ENCODE measurements around the gene ADGRG1.

ADGRG1 gene

GRCh38 chr16:57684626-57685358 lies 56.4 kb downstream of the ADGRG1 start:
- in situ Hi-C loops (cut with MboI; ENCODE audit: low pct_unique_long_range_greater_than_20kb, low sequenced_read_pairs, unreplicated experiment) = no loop called here
- DNase-seq (ENCODE audit: low spot score) = no peak

GRCh38 chr16:57685633-57686032 lies 57.2 kb downstream of the ADGRG1 start:
- in situ Hi-C loops (cut with MboI; ENCODE audit: low pct_unique_long_range_greater_than_20kb, low sequenced_read_pairs, unreplicated experiment) = no loop called here
- TF ChIP-seq CTCF (IDR thresholded peaks at IDR 0.05; ENCODE audit: extremely low read depth, insufficient read depth, missing control alignments) = no peak
- DNase-seq (ENCODE audit: low spot score) = no peak

More at GRCh38 chr16:57684626-57685358, 56.4 kb downstream of the ADGRG1 start:
- TF ChIP-seq CTCF (IDR thresholded peaks at IDR 0.05; ENCODE audit: extremely low read depth, insufficient read depth, missing control alignments) = no peak

- no peak for DNase-seq (ENCODE audit: low spot score)
- TF ChIP-seq CTCF (IDR thresholded peaks at IDR 0.05; ENCODE audit: extremely low read depth, insufficient read depth, missing control alignments) = no peak
- in situ Hi-C loops (cut with MboI; ENCODE audit: low pct_unique_long_range_greater_than_20kb, low sequenced_read_pairs, unreplicated experiment) = no loop called here
Measured at GRCh38 chr16:57686577-57686976, 58.1 kb downstream of the ADGRG1 start.

- TF ChIP-seq CTCF (IDR thresholded peaks at IDR 0.05; ENCODE audit: extremely low read depth, insufficient read depth, missing control alignments) = no peak
Measured at GRCh38 chr16:57687363-57687929, 59.0 kb downstream of the ADGRG1 start.

GRCh38 chr16:57688487-57688986 lies 60.1 kb downstream of the ADGRG1 start:
- in situ Hi-C loops (cut with MboI; ENCODE audit: low pct_unique_long_range_greater_than_20kb, low sequenced_read_pairs, unreplicated experiment) = no loop called here
- TF ChIP-seq CTCF (IDR thresholded peaks at IDR 0.05; ENCODE audit: extremely low read depth, insufficient read depth, missing control alignments) = no peak
- no peak for DNase-seq (ENCODE audit: low spot score)

More at GRCh38 chr16:57687363-57687929, 59.0 kb downstream of the ADGRG1 start:
- in situ Hi-C loops (cut with MboI; ENCODE audit: low pct_unique_long_range_greater_than_20kb, low sequenced_read_pairs, unreplicated experiment) = no loop called here
- no peak for DNase-seq (ENCODE audit: low spot score)

- no peak for DNase-seq (ENCODE audit: low spot score)
- TF ChIP-seq CTCF (IDR thresholded peaks at IDR 0.05; ENCODE audit: extremely low read depth, insufficient read depth, missing control alignments) = no peak
Measured at GRCh38 chr16:57688987-57689761, 60.7 kb downstream of the ADGRG1 start.

More at GRCh38 chr16:57688987-57689761, 60.7 kb downstream of the ADGRG1 start:
- in situ Hi-C loops (cut with MboI; ENCODE audit: low pct_unique_long_range_greater_than_20kb, low sequenced_read_pairs, unreplicated experiment) = no loop called here

Data from GM13977 (cell line).